ENCODE data around the gene SLC51A. TPM values are rescaled to one million over a fixed set of nuclear protein-coding genes. Genes with fewer than 3 reads are reported as not detected.

SLC51A gene
- total and polyA plus RNA-seq, 2 donors (not counting 3 experiments of a cell fraction or from before 2014, with no cell fraction given) = not detected

GRCh38 chr3:196281962-196282361 lies 65.6 kb downstream of the SLC51A start:
- dilution Hi-C loops (cut with MboI; ENCODE audit: extremely low pct_ligation_motif_present, low sequenced_read_pairs) (no loop called here), intact Hi-C loops (cut with micrococcal nuclease) (no loop called here)
- no peaks in the 10 kb centered on the region for H4K20me1 ChIP-seq (replicated peaks; ENCODE audit: control insufficient read depth, extremely low read depth, insufficient read depth, low read length)
- H3K27me3 ChIP-seq (ENCODE audit: control insufficient read depth in 2 of 2, insufficient read depth in 2 of 2, low read length in 2 of 2) = no peaks in the 10 kb centered on the region
- peaks cover 79% of the 10 kb centered on the region for H3K79me2 ChIP-seq (ENCODE audit: control insufficient read depth, insufficient read depth, low read length)
- H3K9me1 ChIP-seq (replicated peaks; ENCODE audit: control insufficient read depth, extremely low read depth, insufficient read depth, low read length) = no peaks in the 10 kb centered on the region
- FAIRE-seq (no peak), DNase-seq (ENCODE audit: low read depth, low spot score) (no peak)
- no peak overlapping the region for H3K9ac ChIP-seq (replicated peaks; ENCODE audit: extremely low read depth, insufficient read depth, low read length)
- H3K27ac ChIP-seq (ENCODE audit: insufficient read depth, low read depth, low read length) = no peak overlapping the region
- peaks cover 13% of the 10 kb centered on the region for H3K4me1 ChIP-seq (ENCODE audit: control insufficient read depth, extremely low read depth, insufficient read depth, low read length)
- H2AFZ ChIP-seq (ENCODE audit: low read depth, low read length) = no peak overlapping the region
- no peaks in the 10 kb centered on the region for H3K36me3 ChIP-seq (ENCODE audit: control insufficient read depth in 2 of 2, extremely low read depth in 1 of 2, insufficient read depth in 2 of 2, low read length in 2 of 2)
- no peak overlapping the region for H3K4me2 ChIP-seq (ENCODE audit: insufficient read depth, low read length)
- POLR2A ChIA-PET = no interaction called here
- CTCF ChIA-PET = interaction anchor here (1.2 to 1.4 kb wide), 2 partner anchors 9 to 241 kb away, joined by 3 to 4 read pairs; no protein-coding TSS in a partner anchor
- TF ChIP-seq JUN (IDR thresholded peaks at IDR 0.05; ENCODE audit: borderline replicate concordance, insufficient read depth, insufficient read length, low read depth) = no peak
- TF ChIP-seq MAX (IDR thresholded peaks at IDR 0.05; ENCODE audit: insufficient read depth, insufficient read length) = no peak
- no peak for TF ChIP-seq POLR2AphosphoS5 (IDR thresholded peaks at IDR 0.05; ENCODE audit: insufficient read depth, low read depth, low read length)
- TF ChIP-seq EZH2 (IDR thresholded peaks at IDR 0.05; ENCODE audit: borderline replicate concordance, low read depth, low read length, severe bottlenecking) = no peak
- TF ChIP-seq, protein P1, sequence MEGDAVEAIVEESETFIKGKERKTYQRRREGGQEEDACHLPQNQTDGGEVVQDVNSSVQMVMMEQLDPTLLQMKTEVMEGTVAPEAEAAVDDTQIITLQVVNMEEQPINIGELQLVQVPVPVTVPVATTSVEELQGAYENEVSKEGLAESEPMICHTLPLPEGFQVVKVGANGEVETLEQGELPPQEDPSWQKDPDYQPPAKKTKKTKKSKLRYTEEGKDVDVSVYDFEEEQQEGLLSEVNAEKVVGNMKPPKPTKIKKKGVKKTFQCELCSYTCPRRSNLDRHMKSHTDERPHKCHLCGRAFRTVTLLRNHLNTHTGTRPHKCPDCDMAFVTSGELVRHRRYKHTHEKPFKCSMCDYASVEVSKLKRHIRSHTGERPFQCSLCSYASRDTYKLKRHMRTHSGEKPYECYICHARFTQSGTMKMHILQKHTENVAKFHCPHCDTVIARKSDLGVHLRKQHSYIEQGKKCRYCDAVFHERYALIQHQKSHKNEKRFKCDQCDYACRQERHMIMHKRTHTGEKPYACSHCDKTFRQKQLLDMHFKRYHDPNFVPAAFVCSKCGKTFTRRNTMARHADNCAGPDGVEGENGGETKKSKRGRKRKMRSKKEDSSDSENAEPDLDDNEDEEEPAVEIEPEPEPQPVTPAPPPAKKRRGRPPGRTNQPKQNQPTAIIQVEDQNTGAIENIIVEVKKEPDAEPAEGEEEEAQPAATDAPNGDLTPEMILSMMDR (IDR thresholded peaks at IDR 0.05; ENCODE audit: extremely low read depth in 1 of 2, insufficient read depth in 1 of 2, low read depth in 1 of 2, low read length in 2 of 2) = no peak
- TF ChIP-seq POLR2A (IDR thresholded peaks at IDR 0.05; ENCODE audit: low read depth, low read length) = no peak
- TF ChIP-seq FOS (IDR thresholded peaks at IDR 0.05; ENCODE audit: borderline replicate concordance, insufficient read depth, low read length) = no peak
- TF ChIP-seq GATA2 (IDR thresholded peaks at IDR 0.05; ENCODE audit: insufficient read depth, insufficient read length, low read depth, low read length) = no peak
- no peak for TF ChIP-seq MYC (IDR thresholded peaks at IDR 0.05; ENCODE audit: low read depth, low read length)
- no peaks in the 10 kb centered on the region for H3K9me3 ChIP-seq (replicated peaks; ENCODE audit: control insufficient read depth, insufficient read depth, low read length)
- BruUV-seq (replicated peaks) = no TSS peak
- H3K4me3 ChIP-seq (replicated peaks in 1 of 3; ENCODE audit: insufficient read depth in 1 of 3, low read depth in 1 of 3, low read length in 3 of 3) = no peak overlapping the region

Small RNA genes lying within 50 kb of the gene (small RNA-seq; reads per million reads assigned to genes)
- gene RF00019 (ENCODE audit: insufficient read depth, insufficient read length, low read depth, low replicate concordance) = not detected

Other genes starting within 250 kb of the SLC51A start
- gene TFRC, start 134.4 kb upstream of the SLC51A start, total RNA-seq = 58.4 and 69.6 TPM in 2 replicates
- gene TFRC, start 134.4 kb upstream of the SLC51A start, polyA plus RNA-seq = 11.4 and 14.1 TPM in 2 replicates
- gene ZDHHC19, start 5.1 kb upstream of the SLC51A start, total RNA-seq = not detected in 2 replicates
- gene ZDHHC19, start 5.1 kb upstream of the SLC51A start, polyA plus RNA-seq = not detected in 2 replicates
- gene PCYT1A, start 71.2 kb downstream of the SLC51A start, total RNA-seq = 65.5 and 75.4 TPM in 2 replicates
- gene PCYT1A, start 71.2 kb downstream of the SLC51A start, polyA plus RNA-seq = 50.3 and 50.6 TPM in 2 replicates
- gene DYNLT2B, start 101.7 kb downstream of the SLC51A start, total RNA-seq = 13.9 and 14.4 TPM in 2 replicates
- gene DYNLT2B, start 101.7 kb downstream of the SLC51A start, polyA plus RNA-seq = 9.2 and 11.2 TPM in 2 replicates
- gene TM4SF19, start 121.9 kb downstream of the SLC51A start, total RNA-seq = not detected in 2 replicates
- gene TM4SF19, start 121.9 kb downstream of the SLC51A start, polyA plus RNA-seq = not detected in 2 replicates
- 55.1 and 57.0 TPM in 2 replicates for gene UBXN7, start 215.9 kb downstream of the SLC51A start, total RNA-seq
- gene UBXN7, start 215.9 kb downstream of the SLC51A start, polyA plus RNA-seq = 8.2 and 9.9 TPM in 2 replicates

Measured in endothelial cell of umbilical vein (primary cell).